GM13977 (cell line): ENCODE data around the gene NCAPD2.

Source experiments
- DNase-seq: peaks from one replicate; pipeline ENCODE4 v3.0.0; 2012; ENCODE audit warnings: low spot score
- CTCF ChIP-seq: IDR thresholded peaks from 2 replicates; pipeline ENCODE4 v1.5.1; 2012; ENCODE audit warnings: mild to moderate bottlenecking, control low read depth; ENCODE audit not compliant: insufficient read depth; ENCODE audit errors: extremely low read depth, missing control alignments
- in situ Hi-C: fragments of 300-500 bp; cut with MboI; formaldehyde crosslinking; loops from one replicate; pipeline ENCODE4 v1.12.0; 2022; ENCODE audit warnings: low sequenced_read_pairs, low pct_unique_long_range_greater_than_20kb, mixed read lengths, inconsistent platforms; ENCODE audit not compliant: unreplicated experiment

The NCAPD2 gene

GRCh38 chr12:6532927-6533652 is 39.2 kb downstream of the NCAPD2 start:
- TF ChIP-seq CTCF: no peak
- in situ Hi-C loops: loop anchor here (10.0 kb wide), 1 partner anchor 108 kb away; no protein-coding TSS in a partner anchor
- DNase-seq: peak; percentile 59

- in situ Hi-C loops: loop anchor here (10.0 kb wide), 1 partner anchor 109 kb away; no protein-coding TSS in a partner anchor
- no peak for TF ChIP-seq CTCF
- DNase-seq: peak; percentile 48
These were observed 39.7 kb downstream of the NCAPD2 start for GRCh38 chr12:6533653-6533922.

- in situ Hi-C loops: loop anchor here (10.0 kb wide), 1 partner anchor 109 kb away; no protein-coding TSS in a partner anchor
- DNase-seq: peak; percentile 97
- TF ChIP-seq CTCF: no peak
These were observed 40.2 kb downstream of the NCAPD2 start, which contains the start of gene GAPDH for GRCh38 chr12:6533923-6534694. Gene GAPDH, plus strand, starts transcription at chr12:6534517. Its CDS starts 316 bp downstream, at chr12:6534833.

- no peak for TF ChIP-seq CTCF
- in situ Hi-C loops: loop anchor here (10.0 kb wide), 1 partner anchor 110 kb away; no protein-coding TSS in a partner anchor
- no peak for DNase-seq
These were observed 40.7 kb downstream of the NCAPD2 start for GRCh38 chr12:6534695-6534944.

GRCh38 chr12:6534945-6535696 is 41.2 kb downstream of the NCAPD2 start:
- no peak for TF ChIP-seq CTCF
- in situ Hi-C loops: loop anchor here (10.0 kb wide), 1 partner anchor 110 kb away; no protein-coding TSS in a partner anchor
- peak; percentile 65 for DNase-seq

- TF ChIP-seq CTCF: no peak
- no peak for DNase-seq
- in situ Hi-C loops: loop anchor here (10.0 kb wide), 1 partner anchor 111 kb away; no protein-coding TSS in a partner anchor
These were observed 41.7 kb downstream of the NCAPD2 start for GRCh38 chr12:6535697-6535946.
